GM23248 (cell line): Measurements from ENCODE around the gene LSM11. TPM values are rescaled to one million over a fixed set of nuclear protein-coding genes. Genes with fewer than 3 reads are reported as not detected.

Experiments
- DNase-seq: peaks from one replicate; pipeline ENCODE4 v3.0.0-alpha.2; 2015
- H2AFZ ChIP-seq: fragments of 200-600 bp; sonication (generic); 2 replicates; pipeline ENCODE4 v1.6.1; 2016; ENCODE audit warnings: antibody characterized with exemption
- H3F3A ChIP-seq: fragments of 200-600 bp; sonication (generic); 2 replicates; pipeline ENCODE4 v1.6.1; 2016; ENCODE audit warnings: mild to moderate bottlenecking, antibody characterized with exemption, mixed run types; ENCODE audit not compliant: insufficient read depth
- H3K27ac ChIP-seq: fragments of 200-600 bp; sonication (generic); 2 replicates; pipeline ENCODE4 v1.5.1; 2016; ENCODE audit warnings: mild to moderate bottlenecking
- H3K27me3 ChIP-seq: fragments of 200-600 bp; sonication (generic); replicated peaks from 2 replicates; pipeline ENCODE4 v1.6.1; 2016; ENCODE audit warnings: mild to moderate bottlenecking; ENCODE audit not compliant: insufficient read depth
- H3K36me3 ChIP-seq: fragments of 200-600 bp; sonication (generic); 2 replicates; pipeline ENCODE4 v1.6.1; 2016; ENCODE audit warnings: low read depth, mild to moderate bottlenecking
- H3K4me1 ChIP-seq: fragments of 200-600 bp; sonication (generic); 2 replicates; pipeline ENCODE4 v1.6.1; 2016; ENCODE audit warnings: mild to moderate bottlenecking; ENCODE audit not compliant: insufficient read depth
- H3K4me2 ChIP-seq: fragments of 200-600 bp; sonication (generic); one replicate; pipeline ENCODE4 v1.6.1; 2016; ENCODE audit warnings: mild to moderate bottlenecking; ENCODE audit not compliant: unreplicated experiment
- H3K4me3 ChIP-seq: fragments of 200-600 bp; sonication (generic); 2 replicates; pipeline ENCODE4 v1.5.1; 2016; ENCODE audit warnings: mild to moderate bottlenecking
- H3K79me2 ChIP-seq: fragments of 200-600 bp; sonication (generic); 2 replicates; pipeline ENCODE4 v1.6.1; 2016; ENCODE audit warnings: mild to moderate bottlenecking; ENCODE audit not compliant: insufficient read depth
- H3K9ac ChIP-seq: fragments of 200-600 bp; sonication (generic); 2 replicates; pipeline ENCODE4 v1.6.1; 2016; ENCODE audit warnings: mild to moderate bottlenecking
- H3K9me2 ChIP-seq: fragments of 200-600 bp; sonication (generic); 2 replicates; pipeline ENCODE4 v1.6.1; 2016; ENCODE audit warnings: mixed run types, mild to moderate bottlenecking, moderate library complexity; ENCODE audit not compliant: insufficient read depth
- H3K9me3 ChIP-seq: fragments of 200-600 bp; sonication (generic); one replicate; pipeline ENCODE4 v1.6.1; 2017; ENCODE audit warnings: low read depth
- H4K20me1 ChIP-seq: fragments of 200-600 bp; sonication (generic); 2 replicates; pipeline ENCODE4 v1.6.0; 2016; ENCODE audit not compliant: insufficient read depth
- EZH2 ChIP-seq: fragments of 200-600 bp; sonication (generic); IDR thresholded peaks from 2 replicates; pipeline ENCODE4 v1.6.1; 2018; ENCODE audit warnings: antibody characterized with exemption, mild to moderate bottlenecking; ENCODE audit not compliant: insufficient read depth, poor library complexity, severe bottlenecking
- EZH2phosphoT487 ChIP-seq: fragments of 200-600 bp; sonication (generic); IDR thresholded peaks from 2 replicates; pipeline ENCODE4 v1.6.1; 2018; ENCODE audit warnings: antibody characterized with exemption, moderate library complexity, mild to moderate bottlenecking, low read depth; ENCODE audit not compliant: insufficient read depth
- WGBS, 2 experiments: methylation state at CpG; one replicate each; pipeline ENCODE4 v1.1.6; 2015 to 2017; ENCODE audit warnings: low lambda C conversion rate in 2 of 2, low coverage in 1 of 2; ENCODE audit errors: missing lambda C conversion rate in 2 of 2; 5-methylcytosine and 5-hydroxymethylcytosine counted together
- in situ Hi-C: fragments of 300-500 bp; cut with MboI; formaldehyde crosslinking; loops from 2 replicates; pipeline ENCODE4 v1.15.0; 2020
- polyA plus RNA-seq: library from polyadenylated mRNA; unstranded; fragments of >200 nt; fragmentation: Nextera tagmentation; extraction: Ambion mirVana; gene quantifications from 2 replicates; pipeline ENCODE4 v1.2.1, GENCODE V29; 2016
- total RNA-seq: library from RNA; depleted of rRNA; stranded (reverse); fragments of >200 nt; shearing (Covaris generic); gene quantifications from 2 replicates; pipeline ENCODE4 v1.2.3, GENCODE V29; 2014

Gene LSM11
- total and polyA plus RNA-seq, 2 experiments from 2014 or later = 0.79 to 4.0 TPM

- H3K4me1 ChIP-seq = no peaks in the 10 kb centered on the region
- H3K4me3 ChIP-seq = no peak overlapping the region
- no peaks in the 10 kb centered on the region for H3K9me2 ChIP-seq
- H3K27ac ChIP-seq = no peak overlapping the region
- no peaks in the 10 kb centered on the region for H3K9me3 ChIP-seq
- no peaks in the 10 kb centered on the region for H3K27me3 ChIP-seq
- 84 to 85% methylated on average over 6 of the region's 6 CpGs for WGBS, 2 experiments
- H4K20me1 ChIP-seq = no peaks in the 10 kb centered on the region
- H3K9ac ChIP-seq = no peak overlapping the region
- TF ChIP-seq EZH2 (no peak), EZH2phosphoT487 (no peak)
- DNase-seq = no peak
- H2AFZ ChIP-seq = no peak overlapping the region
- H3F3A ChIP-seq = peaks cover 13% of the 10 kb centered on the region; the same call in 1 of the 2 replicates
- no peaks in the 10 kb centered on the region for H3K79me2 ChIP-seq
- no peak overlapping the region for H3K4me2 ChIP-seq
- peaks cover 3% of the 10 kb centered on the region; the same call in 1 of the 2 replicates for H3K36me3 ChIP-seq
- in situ Hi-C loops = no loop called here
Observed at GRCh38 chr5:157779221-157779620, 35.7 kb downstream of the LSM11 start.

DNA sequence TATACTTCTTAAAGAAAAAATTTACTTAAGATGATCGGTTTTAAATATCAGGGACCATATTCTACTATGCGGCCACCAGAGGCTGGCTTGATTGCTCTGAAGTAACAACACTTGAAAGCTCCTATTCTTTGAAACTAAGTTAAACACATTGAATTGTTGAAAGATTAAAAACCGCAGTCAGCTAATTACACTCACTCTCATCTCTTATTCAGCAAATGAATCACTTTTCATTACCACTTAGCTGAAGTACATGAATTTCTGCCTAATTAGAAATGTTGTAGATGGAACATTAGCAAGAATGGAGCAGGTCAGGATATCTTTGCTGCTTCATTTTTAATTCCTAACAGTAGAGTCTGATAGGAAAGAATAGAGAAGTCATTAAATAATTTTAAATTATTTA lies 42.3 kb downstream of the LSM11 start:
- WGBS, 2 experiments = 92 to 95% methylated on average over 3 of the region's 3 CpGs
- DNase-seq = no peak
- H3K9me2 ChIP-seq = no peaks in the 10 kb centered on the region
- peaks cover 22% of the 10 kb centered on the region; the same call in 1 of the 2 replicates for H3F3A ChIP-seq
- H3K79me2 ChIP-seq = no peaks in the 10 kb centered on the region
- H3K4me2 ChIP-seq = no peak overlapping the region
- H3K4me1 ChIP-seq = no peaks in the 10 kb centered on the region
- in situ Hi-C loops = no loop called here
- H3K4me3 ChIP-seq = no peak overlapping the region
- peaks cover 50% of the 10 kb centered on the region for H3K36me3 ChIP-seq
- H3K9me3 ChIP-seq = no peaks in the 10 kb centered on the region
- TF ChIP-seq EZH2phosphoT487 = no peak
- no peak for TF ChIP-seq EZH2
- no peaks in the 10 kb centered on the region for H3K27me3 ChIP-seq
- no peak overlapping the region for H3K9ac ChIP-seq
- no peaks in the 10 kb centered on the region for H4K20me1 ChIP-seq
- H2AFZ ChIP-seq = no peak overlapping the region
- H3K27ac ChIP-seq = no peak overlapping the region

GRCh38 chr5:157793301-157793700 lies 49.8 kb downstream of the LSM11 start:
- in situ Hi-C loops = no loop called here
- no peak overlapping the region for H3K4me2 ChIP-seq
- no peak overlapping the region for H3K27ac ChIP-seq
- WGBS, 2 experiments = 78% methylated on average over 4 of the region's 4 CpGs
- no peaks in the 10 kb centered on the region for H3K9me3 ChIP-seq
- H2AFZ ChIP-seq = no peak overlapping the region
- H3K9me2 ChIP-seq = no peaks in the 10 kb centered on the region
- no peaks in the 10 kb centered on the region for H3K79me2 ChIP-seq
- no peak overlapping the region for H3K4me3 ChIP-seq
- TF ChIP-seq EZH2 (no peak), EZH2phosphoT487 (no peak)
- H4K20me1 ChIP-seq = no peaks in the 10 kb centered on the region
- H3K9ac ChIP-seq = no peak overlapping the region
- peaks cover 46% of the 10 kb centered on the region for H3K36me3 ChIP-seq
- H3K4me1 ChIP-seq = no peaks in the 10 kb centered on the region
- no peaks in the 10 kb centered on the region for H3F3A ChIP-seq
- H3K27me3 ChIP-seq = no peaks in the 10 kb centered on the region
- no peak for DNase-seq

DNA sequence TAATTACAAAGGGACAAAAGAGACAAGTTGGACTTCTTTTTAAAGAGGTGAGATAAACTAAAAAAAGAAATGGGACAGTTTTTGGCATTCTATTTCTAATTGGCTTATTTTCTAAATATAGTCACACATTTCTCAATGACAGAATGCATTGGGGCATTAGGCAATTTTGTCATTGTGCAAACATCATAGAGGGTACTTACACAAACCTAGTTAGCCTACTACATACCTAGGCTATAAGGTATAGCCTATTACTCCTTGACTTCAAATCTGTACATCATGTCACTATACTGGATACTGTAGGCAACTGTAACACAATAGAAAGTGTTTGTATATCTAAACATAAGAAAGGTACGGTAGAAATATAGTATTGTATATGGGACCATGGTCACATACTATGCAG lies 56.1 kb downstream of the LSM11 start:
- DNase-seq = no peak
- H3K9me3 ChIP-seq = no peaks in the 10 kb centered on the region
- no peak overlapping the region for H3K4me3 ChIP-seq
- WGBS, 2 experiments = 94 to 96% methylated on average over 1 of the region's 1 CpG
- H3K4me2 ChIP-seq = no peak overlapping the region
- in situ Hi-C loops = no loop called here
- TF ChIP-seq EZH2phosphoT487 (no peak), EZH2 (no peak)
- H3K79me2 ChIP-seq = no peaks in the 10 kb centered on the region
- H3K27ac ChIP-seq = no peak overlapping the region
- H4K20me1 ChIP-seq = no peaks in the 10 kb centered on the region
- no peak overlapping the region for H3K9ac ChIP-seq
- H3F3A ChIP-seq = no peaks in the 10 kb centered on the region
- H3K9me2 ChIP-seq = no peaks in the 10 kb centered on the region
- no peaks in the 10 kb centered on the region for H3K4me1 ChIP-seq
- H3K27me3 ChIP-seq = no peaks in the 10 kb centered on the region
- no peak overlapping the region for H2AFZ ChIP-seq
- H3K36me3 ChIP-seq = peaks cover 36% of the 10 kb centered on the region

- no peaks in the 10 kb centered on the region for H3K9me2 ChIP-seq
- H3K4me2 ChIP-seq = no peak overlapping the region
- no peak overlapping the region for H3K27ac ChIP-seq
- H4K20me1 ChIP-seq = no peaks in the 10 kb centered on the region
- H3F3A ChIP-seq = no peaks in the 10 kb centered on the region
- in situ Hi-C loops = loop anchor here (25.0 kb wide), 1 partner anchor 1337 kb away; no protein-coding TSS in a partner anchor
- H2AFZ ChIP-seq = no peak overlapping the region
- H3K79me2 ChIP-seq = no peaks in the 10 kb centered on the region; the same call in 1 of the 2 replicates
- 95 to 96% methylated on average over 1 of the region's 1 CpG for WGBS, 2 experiments
- H3K9ac ChIP-seq = no peak overlapping the region
- H3K4me1 ChIP-seq = no peaks in the 10 kb centered on the region
- no peaks in the 10 kb centered on the region for H3K27me3 ChIP-seq
- H3K9me3 ChIP-seq = no peaks in the 10 kb centered on the region
- H3K4me3 ChIP-seq = no peak overlapping the region
- TF ChIP-seq EZH2phosphoT487 = no peak
- no peak for TF ChIP-seq EZH2
- DNase-seq = no peak
- H3K36me3 ChIP-seq = peaks cover 40% of the 10 kb centered on the region
Observed at GRCh38 chr5:157800137-157800536, 56.6 kb downstream of the LSM11 start.
